WTC11 (cell line): ENCODE results near the gene TDRD9. TPM values are rescaled to one million over a fixed set of nuclear protein-coding genes. Genes with fewer than 3 reads are reported as not detected.

Experiments used
- ATAC-seq: fragments of 200-7000 bp; cut with Tn5 transposase; 2 replicates; pipeline ENCODE4 v1.10.0; 2021; ENCODE audit warnings: mild to moderate bottlenecking, moderate library complexity
- CTCF ChIA-PET: fragments of 300-600 bp; sonication (Branson Sonifier 250); formaldehyde crosslinking; loops from one replicate; lab custom pipeline; 2021; ENCODE audit warnings: antibody characterized with exemption; lab: Charles Lee
- POLR2A ChIA-PET: fragments of 350-600 bp; sonication (Branson Sonifier 250); formaldehyde crosslinking; loops from one replicate; lab custom pipeline; 2021; ENCODE audit warnings: antibody characterized with exemption; lab: Charles Lee
- DNase-seq: peaks from one replicate; pipeline ENCODE4 v3.0.0; 2021; ENCODE audit warnings: low spot score
- H3K27ac Mint-ChIP-seq: 2 replicates; pipeline ENCODE4 v1.8.0; 2021; ENCODE audit warnings: mixed read lengths
- H3K27me3 Mint-ChIP-seq: 2 replicates; pipeline ENCODE4 v1.8.0; 2021; ENCODE audit warnings: low read depth, mild to moderate bottlenecking, moderate library complexity, mixed read lengths
- H3K36me3 Mint-ChIP-seq: 2 replicates; pipeline ENCODE4 v1.8.0; 2021; ENCODE audit warnings: mixed read lengths
- H3K4me1 Mint-ChIP-seq: 2 replicates; pipeline ENCODE4 v1.8.0; 2022; ENCODE audit warnings: mixed read lengths
- H3K4me3 Mint-ChIP-seq: 2 replicates; pipeline ENCODE4 v1.8.0; 2021; ENCODE audit warnings: mild to moderate bottlenecking, moderate library complexity, mixed read lengths
- H3K9me3 Mint-ChIP-seq: 2 replicates; pipeline ENCODE4 v1.8.0; 2021; ENCODE audit warnings: mixed read lengths
- CBFB ChIP-seq: sonication (generic); formaldehyde crosslinking; IDR thresholded peaks from 2 replicates; pipeline ENCODE4 v1.8.1; 2022; ENCODE audit warnings: mild to moderate bottlenecking, low read depth, missing genetic modification reagents
- CTCF ChIP-seq: fragments of 200-600 bp; IDR thresholded peaks from 2 replicates; pipeline ENCODE4 v1.8.0; 2022; ENCODE audit warnings: antibody characterized with exemption
- FOXP1 ChIP-seq: sonication (generic); formaldehyde crosslinking; IDR thresholded peaks from 2 replicates; pipeline ENCODE4 v1.8.0; 2022; ENCODE audit warnings: missing genetic modification reagents, mild to moderate bottlenecking, moderate library complexity, borderline replicate concordance
- FOXP4 ChIP-seq: sonication (generic); formaldehyde crosslinking; IDR thresholded peaks from 2 replicates; pipeline ENCODE4 v1.8.0; 2022; ENCODE audit warnings: mild to moderate bottlenecking, missing genetic modification reagents
- KAT7 ChIP-seq: sonication (generic); formaldehyde crosslinking; IDR thresholded peaks from 2 replicates; pipeline ENCODE4 v1.8.1; 2023; ENCODE audit warnings: missing genetic modification reagents, mild to moderate bottlenecking, borderline replicate concordance
- NFATC4 ChIP-seq: fragments of 250-450 bp; sonication (Bioruptor Pico); IDR thresholded peaks from 2 replicates; pipeline ENCODE4 v1.9.0; 2021; ENCODE audit warnings: mild to moderate bottlenecking
- NR1H2 ChIP-seq: sonication (generic); formaldehyde crosslinking; IDR thresholded peaks from 2 replicates; pipeline ENCODE4 v1.9.0; 2021; ENCODE audit warnings: mild to moderate bottlenecking, moderate library complexity, missing genetic modification reagents
- TCF7 ChIP-seq: sonication (generic); formaldehyde crosslinking; IDR thresholded peaks from 2 replicates; pipeline ENCODE4 v1.8.0; 2022; ENCODE audit warnings: mild to moderate bottlenecking, low read depth, missing genetic modification reagents, moderate library complexity
- TEAD1 ChIP-seq: sonication (generic); formaldehyde crosslinking; IDR thresholded peaks from 2 replicates; pipeline ENCODE4 v1.8.0; 2022; ENCODE audit warnings: mild to moderate bottlenecking, missing genetic modification reagents
- TEAD4 ChIP-seq: sonication (generic); formaldehyde crosslinking; IDR thresholded peaks from 2 replicates; pipeline ENCODE4 v1.8.0; 2022; ENCODE audit warnings: mild to moderate bottlenecking, missing genetic modification reagents
- ZMAT4 ChIP-seq: fragments of 250-450 bp; sonication (Bioruptor Pico); IDR thresholded peaks from 2 replicates; pipeline ENCODE4 v1.9.0; 2021; ENCODE audit warnings: mild to moderate bottlenecking
- ZNF219 ChIP-seq: sonication (generic); formaldehyde crosslinking; IDR thresholded peaks from 2 replicates; pipeline ENCODE4 v1.8.0; 2023; ENCODE audit warnings: missing genetic modification reagents, mild to moderate bottlenecking, borderline replicate concordance
- ZNF232 ChIP-seq: sonication (generic); formaldehyde crosslinking; IDR thresholded peaks from 2 replicates; pipeline ENCODE4 v1.8.0; 2022; ENCODE audit warnings: mild to moderate bottlenecking, missing genetic modification reagents
- ZNF263 ChIP-seq: sonication (generic); formaldehyde crosslinking; IDR thresholded peaks from 2 replicates; pipeline ENCODE4 v1.8.1; 2022; ENCODE audit warnings: low read depth, mild to moderate bottlenecking, moderate library complexity, missing genetic modification reagents
- ZNF396 ChIP-seq: fragments of 250-450 bp; sonication (Bioruptor Pico); IDR thresholded peaks from 2 replicates; pipeline ENCODE4 v1.8.0; 2021; ENCODE audit warnings: mild to moderate bottlenecking, moderate library complexity, borderline replicate concordance
- ZNF416 ChIP-seq: fragments of 250-450 bp; sonication (Bioruptor Pico); IDR thresholded peaks from 2 replicates; pipeline ENCODE4 v1.9.0; 2021; ENCODE audit warnings: mild to moderate bottlenecking, inconsistent platforms
- ZNF425 ChIP-seq: fragments of 250-450 bp; sonication (Bioruptor Pico); conservative IDR thresholded peaks from 2 replicates; pipeline ENCODE4 v1.9.0; 2021; ENCODE audit warnings: mild to moderate bottlenecking
- ZNF512 ChIP-seq: sonication (generic); formaldehyde crosslinking; IDR thresholded peaks from 2 replicates; pipeline ENCODE4 v1.8.1; 2022; ENCODE audit warnings: missing genetic modification reagents, borderline replicate concordance
- total RNA-seq: library from RNA; stranded (reverse); gene quantifications from 3 replicates; pipeline ENCODE4 v1.2.3, GENCODE V29; 2021

TDRD9 gene
- total RNA-seq, 1 experiment from 2014 or later = 0.17 TPM

GRCh38 chr14:104051092-104051813 lies 123.0 kb downstream of the TDRD9 start (continued):
- TF ChIP-seq CTCF (no peak), ZNF416 (CRISPR knock-in tag) (no peak)

GRCh38 chr14:104054222-104054905 lies 126.1 kb downstream of the TDRD9 start:
- Mint-ChIP-seq H3K27me3 (peaks cover 2% of the 10 kb centered on the region), H3K27ac (no peak overlapping the region), H3K4me3 (no peak overlapping the region), H3K9me3 (peaks cover 8% of the 10 kb centered on the region), H3K36me3 (no peaks in the 10 kb centered on the region), H3K4me1 (no peaks in the 10 kb centered on the region)
- ChIA-PET POLR2A (no interaction called here), CTCF (no interaction called here)
- no peak for TF ChIP-seq ZMAT4
- no peak for TF ChIP-seq TCF7 (CRISPR knock-in tag)
- no peak for TF ChIP-seq NR1H2 (CRISPR knock-in tag)
- no peak for TF ChIP-seq FOXP1
- no peak for TF ChIP-seq ZNF512 (CRISPR knock-in tag)
- TF ChIP-seq TEAD1 = no peak
- DNase-seq (no peak), ATAC-seq (no peak)

- peaks cover 19% of the 10 kb centered on the region for H3K36me3 Mint-ChIP-seq
- H3K4me3 Mint-ChIP-seq = no peak overlapping the region
- TF ChIP-seq KAT7 (CRISPR knock-in tag) (no peak), ZNF263 (CRISPR knock-in tag) (no peak)
- ATAC-seq (no peak), DNase-seq (no peak)
- H3K9me3 Mint-ChIP-seq = peaks cover 46% of the 10 kb centered on the region
- no peaks in the 10 kb centered on the region for H3K4me1 Mint-ChIP-seq
- ChIA-PET CTCF (interaction anchor here (1.3 kb wide), 1 partner anchor 16 kb away, joined by 3 read pairs; no protein-coding TSS in a partner anchor), POLR2A (no interaction called here)
- no peak overlapping the region for H3K27ac Mint-ChIP-seq
- peaks cover 22% of the 10 kb centered on the region for H3K27me3 Mint-ChIP-seq
These were observed 134.0 kb downstream of the TDRD9 start for GRCh38 chr14:104062281-104062680.

GRCh38 chr14:104064003-104064402 lies 135.7 kb downstream of the TDRD9 start:
- no peak for ATAC-seq
- Mint-ChIP-seq H3K9me3 (peaks cover 60% of the 10 kb centered on the region), H3K4me3 (no peak overlapping the region), H3K27me3 (peaks cover 27% of the 10 kb centered on the region), H3K4me1 (no peaks in the 10 kb centered on the region), H3K27ac (no peak overlapping the region), H3K36me3 (peaks cover 26% of the 10 kb centered on the region)
- no peak for DNase-seq
- POLR2A ChIA-PET = no interaction called here
- TF ChIP-seq CBFB (CRISPR knock-in tag) (no peak), TEAD4 (CRISPR knock-in tag) (no peak), ZNF396 (CRISPR knock-in tag) (no peak)
- CTCF ChIA-PET = interaction anchor here (1.6 kb wide), 1 partner anchor 14 kb away, joined by 5 read pairs; no protein-coding TSS in a partner anchor

- peaks cover 55% of the 10 kb centered on the region for H3K9me3 Mint-ChIP-seq
- no peaks in the 10 kb centered on the region for H3K4me1 Mint-ChIP-seq
- ATAC-seq (no peak), DNase-seq (no peak)
- CTCF ChIA-PET = no interaction called here
- POLR2A ChIA-PET = no interaction called here
- H3K27me3 Mint-ChIP-seq = peaks cover 27% of the 10 kb centered on the region
- H3K4me3 Mint-ChIP-seq = no peak overlapping the region
- no peak overlapping the region for H3K27ac Mint-ChIP-seq
- peaks cover 26% of the 10 kb centered on the region for H3K36me3 Mint-ChIP-seq
- no peak for TF ChIP-seq NFATC4 (CRISPR knock-in tag)
- no peak for TF ChIP-seq ZNF425
- no peak for TF ChIP-seq FOXP4 (CRISPR knock-in tag)
- no peak for TF ChIP-seq FOXP1
- TF ChIP-seq ZNF219 (CRISPR knock-in tag) = no peak
- TF ChIP-seq ZNF263 (CRISPR knock-in tag) = no peak
- no peak for TF ChIP-seq TCF7 (CRISPR knock-in tag)
- TF ChIP-seq ZNF232 = no peak
These were observed 138.0 kb downstream of the TDRD9 start for GRCh38 chr14:104066279-104066678.
